ENCODE results near the gene RBM27.

DNA sequence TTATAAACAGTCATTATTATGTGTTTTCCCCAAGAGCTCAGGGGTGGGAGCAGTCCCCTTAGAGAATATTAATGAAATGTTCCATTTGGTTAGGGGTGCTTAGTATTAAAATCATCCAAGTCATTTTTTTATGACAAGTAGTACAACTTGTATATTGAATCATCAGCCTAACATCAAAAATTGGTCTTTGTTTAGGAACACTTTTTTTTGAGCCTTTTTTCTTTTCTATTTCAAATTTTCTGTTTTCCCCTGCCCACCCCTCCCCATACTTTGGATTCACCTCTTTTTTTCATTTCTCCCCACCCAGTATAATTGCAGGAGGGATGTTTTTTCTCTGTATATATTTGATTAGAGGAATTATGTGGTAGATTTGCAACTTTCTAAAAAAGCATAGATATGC, 25.8 kb downstream of the RBM27 start:
- TF ChIP-seq POLR2A (IDR thresholded peaks at IDR 0.05) = no peak
- TF ChIP-seq, protein P1, sequence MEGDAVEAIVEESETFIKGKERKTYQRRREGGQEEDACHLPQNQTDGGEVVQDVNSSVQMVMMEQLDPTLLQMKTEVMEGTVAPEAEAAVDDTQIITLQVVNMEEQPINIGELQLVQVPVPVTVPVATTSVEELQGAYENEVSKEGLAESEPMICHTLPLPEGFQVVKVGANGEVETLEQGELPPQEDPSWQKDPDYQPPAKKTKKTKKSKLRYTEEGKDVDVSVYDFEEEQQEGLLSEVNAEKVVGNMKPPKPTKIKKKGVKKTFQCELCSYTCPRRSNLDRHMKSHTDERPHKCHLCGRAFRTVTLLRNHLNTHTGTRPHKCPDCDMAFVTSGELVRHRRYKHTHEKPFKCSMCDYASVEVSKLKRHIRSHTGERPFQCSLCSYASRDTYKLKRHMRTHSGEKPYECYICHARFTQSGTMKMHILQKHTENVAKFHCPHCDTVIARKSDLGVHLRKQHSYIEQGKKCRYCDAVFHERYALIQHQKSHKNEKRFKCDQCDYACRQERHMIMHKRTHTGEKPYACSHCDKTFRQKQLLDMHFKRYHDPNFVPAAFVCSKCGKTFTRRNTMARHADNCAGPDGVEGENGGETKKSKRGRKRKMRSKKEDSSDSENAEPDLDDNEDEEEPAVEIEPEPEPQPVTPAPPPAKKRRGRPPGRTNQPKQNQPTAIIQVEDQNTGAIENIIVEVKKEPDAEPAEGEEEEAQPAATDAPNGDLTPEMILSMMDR (IDR thresholded peaks at IDR 0.05) = no peak
